CD4-positive, alpha-beta T cell (primary cell): Measurements from ENCODE around the gene FCRL1. TPM values are rescaled to one million over a fixed set of nuclear protein-coding genes. Genes with fewer than 3 reads are reported as not detected.

Experiments
- ATAC-seq: fragments of 200-7000 bp; cut with Tn5 transposase; one replicate; pipeline ENCODE4 v1.10.0; 2022; ENCODE audit warnings: mild to moderate bottlenecking; ENCODE audit not compliant: poor library complexity
- CTCF ChIA-PET: fragments of 350-600 bp; sonication (Branson Sonifier 250); formaldehyde crosslinking; loops from one replicate; lab custom pipeline; 2021; ENCODE audit warnings: antibody characterized with exemption, inconsistent platforms; lab: Charles Lee
- POLR2A ChIA-PET: fragments of 350-600 bp; sonication (Branson Sonifier 250); formaldehyde crosslinking; loops from one replicate; lab custom pipeline; 2021; ENCODE audit warnings: antibody characterized with exemption, inconsistent platforms; lab: Charles Lee
- DNase-seq, 14 experiments: peaks; one replicate each; pipeline ENCODE4 v3.0.0-alpha.2; 2013 to 2020; ENCODE audit warnings: mixed read lengths in 2 of 14
- H3K27ac ChIP-seq, 2 donors: one replicate each; pipeline versions ENCODE4 v1.5.1 to v1.7.0; 2013; ENCODE audit warnings: low read length in 2 of 2, low read depth in 1 of 2, mild to moderate bottlenecking in 1 of 2
- H3K27me3 ChIP-seq, 2 experiments: 1 replicate in 1 of 2; 2 replicates in 1 of 2; pipeline versions ENCODE4 v1.6.1 to v1.7.0; 2013; ENCODE audit warnings: low read length in 2 of 2, control low read depth in 1 of 2, mild to moderate bottlenecking in 1 of 2, moderate library complexity in 1 of 2; ENCODE audit not compliant: insufficient read depth in 2 of 2, control insufficient read depth in 1 of 2
- H3K36me3 ChIP-seq: one replicate; pipeline ENCODE4 v1.6.1; 2013; ENCODE audit warnings: low read length, control low read depth; ENCODE audit not compliant: insufficient read depth
- H3K4me1 ChIP-seq: one replicate; pipeline ENCODE4 v1.6.1; 2013; ENCODE audit warnings: low read length, control low read depth; ENCODE audit not compliant: insufficient read depth
- H3K4me3 ChIP-seq: one replicate; pipeline ENCODE4 v1.5.1; 2013; ENCODE audit warnings: mild to moderate bottlenecking, low read length, moderate library complexity
- H3K9me3 ChIP-seq, 2 experiments: 1 replicate in 1 of 2; 2 replicates in 1 of 2; pipeline versions ENCODE4 v1.6.1 to v1.7.0; 2013; ENCODE audit warnings: low read length in 2 of 2, mild to moderate bottlenecking in 2 of 2, control low read depth in 1 of 2, moderate library complexity in 1 of 2; ENCODE audit not compliant: control insufficient read depth in 1 of 2, insufficient read depth in 1 of 2
- H3K27ac Mint-ChIP-seq: one replicate; pipeline ENCODE4 v1.8.0; 2020; ENCODE audit warnings: mixed read lengths
- H3K27me3 Mint-ChIP-seq: one replicate; pipeline ENCODE4 v1.8.0; 2021; ENCODE audit warnings: mixed read lengths
- H3K36me3 Mint-ChIP-seq: one replicate; pipeline ENCODE4 v1.8.0; 2021; ENCODE audit warnings: low read depth, mixed read lengths
- H3K4me1 Mint-ChIP-seq: one replicate; pipeline ENCODE4 v1.8.0; 2021; ENCODE audit warnings: low read depth, mixed read lengths
- H3K4me3 Mint-ChIP-seq: one replicate; pipeline ENCODE4 v1.8.0; 2020; ENCODE audit warnings: mild to moderate bottlenecking, mixed read lengths
- H3K9me3 Mint-ChIP-seq: one replicate; pipeline ENCODE4 v1.8.0; 2020; ENCODE audit warnings: mixed read lengths
- CTCF ChIP-seq: fragments of 200-600 bp; IDR thresholded peaks from one replicate; pipeline ENCODE4 v1.8.0; 2022; ENCODE audit warnings: antibody characterized with exemption, mild to moderate bottlenecking
- intact Hi-C, 2 experiments: fragments of 100-400 bp; cut with DNase I in 1 of 2; cut with micrococcal nuclease in 1 of 2; formaldehyde crosslinking; loops; one replicate each; pipeline versions ENCODE4 v1.15.1 to v1.9.0; 2023 to 2025; cut with DNase I, micrococcal nuclease
- total RNA-seq, 174 experiments: library from RNA in 2 of 174; stranded (reverse) in 2 of 174; gene quantifications; one replicate each; pipeline ENCODE4 v1.2.3 and lab custom pipeline; 2021 to 2026

The FCRL1 gene
- total RNA-seq, 2 experiments from 2014 or later: 0.60 to 0.98 TPM

GRCh38 chr1:157844089-157844830, 24.3 kb upstream of the FCRL1 start:
- Mint-ChIP-seq H3K4me3 (no peak overlapping the region), H3K36me3 (no peaks in the 10 kb centered on the region), H3K4me1 (no peaks in the 10 kb centered on the region), H3K9me3 (no peaks in the 10 kb centered on the region), H3K27me3 (peaks cover 12% of the 10 kb centered on the region), H3K27ac (no peak overlapping the region)
- Histone ChIP-seq H3K36me3 (no peaks in the 10 kb centered on the region), H3K9me3 (peaks cover 0 to 3% of the 10 kb centered on the region in 2 experiments), H3K27ac (no peak overlapping the region), H3K4me1 (no peaks in the 10 kb centered on the region), H3K4me3 (no peak overlapping the region), H3K27me3 (no peaks in the 10 kb centered on the region)
- intact Hi-C loops: no loop called here
- ATAC-seq: no peak
- DNase-seq: no peak
- no peak for TF ChIP-seq CTCF
- CTCF ChIA-PET: no interaction called here
- POLR2A ChIA-PET: no interaction called here

GRCh38 chr1:157842939-157843338, 23.0 kb upstream of the FCRL1 start:
- Histone ChIP-seq H3K36me3 (no peaks in the 10 kb centered on the region), H3K27ac (no peak overlapping the region), H3K9me3 (peaks cover 0 to 3% of the 10 kb centered on the region in 2 experiments), H3K4me3 (no peak overlapping the region), H3K4me1 (no peaks in the 10 kb centered on the region), H3K27me3 (no peaks in the 10 kb centered on the region)
- Mint-ChIP-seq H3K27ac (no peak overlapping the region), H3K36me3 (no peaks in the 10 kb centered on the region), H3K9me3 (no peaks in the 10 kb centered on the region), H3K27me3 (peaks cover 12% of the 10 kb centered on the region), H3K4me3 (no peak overlapping the region), H3K4me1 (no peaks in the 10 kb centered on the region)
- DNase-seq (no peak), ATAC-seq (no peak)
- CTCF ChIA-PET: no interaction called here
- no peak for TF ChIP-seq CTCF
- POLR2A ChIA-PET: no interaction called here
- intact Hi-C loops: no loop called here

- H3K27me3 Mint-ChIP-seq: peaks cover 12% of the 10 kb centered on the region
- intact Hi-C loops: no loop called here
- no peaks in the 10 kb centered on the region for H3K9me3 Mint-ChIP-seq
- ChIA-PET CTCF (no interaction called here), POLR2A (no interaction called here)
- H3K36me3 ChIP-seq: no peaks in the 10 kb centered on the region
- no peaks in the 10 kb centered on the region for H3K4me1 Mint-ChIP-seq
- H3K4me3 ChIP-seq: no peak within 1 kb of the TSS
- TF ChIP-seq CTCF: no peak
- no peaks in the 10 kb centered on the region for H3K4me1 ChIP-seq
- H3K27ac ChIP-seq: no peak within 1 kb of the TSS
- H3K4me3 Mint-ChIP-seq: no peak within 1 kb of the TSS
- peaks cover 0 to under 1% of the 10 kb centered on the region in 2 experiments for H3K27me3 ChIP-seq
- no peaks in the 10 kb centered on the region for H3K36me3 Mint-ChIP-seq
- H3K9me3 ChIP-seq: peaks cover 0 to 3% of the 10 kb centered on the region in 2 experiments
- H3K27ac Mint-ChIP-seq: no peak within 1 kb of the TSS
- ATAC-seq (no peak), DNase-seq (no peak)
These were observed 21.8 kb upstream of the FCRL1 start, which contains the start of gene CD5L for GRCh38 chr1:157841708-157842107. CD5L (minus strand) TSS chr1:157841808; CDS start chr1:157841701, 107 bp downstream.
